22Rv1 (cell line): ENCODE data around the gene CCDC196.

ENCODE experiments used
- H3K27ac ChIP-seq: fragments of 450-650 bp; 2 replicates; pipeline ENCODE4 v1.5.1; 2017
- ZFX ChIP-seq: fragments of 450-650 bp; IDR thresholded peaks from 2 replicates; pipeline ENCODE4 v1.6.1; 2017; ENCODE audit warnings: antibody characterized with exemption, borderline replicate concordance
- TF ChIP-seq, protein P1 (sequence below): fragments of 450-650 bp; IDR thresholded peaks from 2 replicates; pipeline ENCODE4 v1.5.1; 2017; ENCODE audit warnings: mild to moderate bottlenecking

CCDC196 gene

DNA sequence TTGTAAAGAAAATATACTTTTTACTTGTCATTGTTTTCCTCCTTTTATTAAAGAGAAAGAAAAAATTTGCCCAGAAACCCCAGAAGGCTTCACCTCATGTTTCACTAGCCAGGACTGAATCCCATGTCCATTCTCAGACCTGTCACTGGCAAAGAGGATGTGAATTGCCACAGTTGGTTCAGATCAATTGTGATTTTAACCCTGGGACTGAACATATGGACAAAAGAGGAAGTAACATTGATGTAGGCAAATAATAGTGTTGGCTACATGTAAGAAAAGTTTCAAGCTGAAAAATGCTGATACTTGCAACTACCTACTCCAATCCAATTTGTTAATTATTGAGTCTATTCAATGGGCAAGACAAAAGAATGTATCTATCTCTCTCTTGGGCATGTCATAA, 8.6 kb upstream of the CCDC196 start:
- no peak overlapping the region for H3K27ac ChIP-seq
- TF ChIP-seq ZFX, result no peak
- TF ChIP-seq, protein P1, sequence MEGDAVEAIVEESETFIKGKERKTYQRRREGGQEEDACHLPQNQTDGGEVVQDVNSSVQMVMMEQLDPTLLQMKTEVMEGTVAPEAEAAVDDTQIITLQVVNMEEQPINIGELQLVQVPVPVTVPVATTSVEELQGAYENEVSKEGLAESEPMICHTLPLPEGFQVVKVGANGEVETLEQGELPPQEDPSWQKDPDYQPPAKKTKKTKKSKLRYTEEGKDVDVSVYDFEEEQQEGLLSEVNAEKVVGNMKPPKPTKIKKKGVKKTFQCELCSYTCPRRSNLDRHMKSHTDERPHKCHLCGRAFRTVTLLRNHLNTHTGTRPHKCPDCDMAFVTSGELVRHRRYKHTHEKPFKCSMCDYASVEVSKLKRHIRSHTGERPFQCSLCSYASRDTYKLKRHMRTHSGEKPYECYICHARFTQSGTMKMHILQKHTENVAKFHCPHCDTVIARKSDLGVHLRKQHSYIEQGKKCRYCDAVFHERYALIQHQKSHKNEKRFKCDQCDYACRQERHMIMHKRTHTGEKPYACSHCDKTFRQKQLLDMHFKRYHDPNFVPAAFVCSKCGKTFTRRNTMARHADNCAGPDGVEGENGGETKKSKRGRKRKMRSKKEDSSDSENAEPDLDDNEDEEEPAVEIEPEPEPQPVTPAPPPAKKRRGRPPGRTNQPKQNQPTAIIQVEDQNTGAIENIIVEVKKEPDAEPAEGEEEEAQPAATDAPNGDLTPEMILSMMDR, result no peak

DNA sequence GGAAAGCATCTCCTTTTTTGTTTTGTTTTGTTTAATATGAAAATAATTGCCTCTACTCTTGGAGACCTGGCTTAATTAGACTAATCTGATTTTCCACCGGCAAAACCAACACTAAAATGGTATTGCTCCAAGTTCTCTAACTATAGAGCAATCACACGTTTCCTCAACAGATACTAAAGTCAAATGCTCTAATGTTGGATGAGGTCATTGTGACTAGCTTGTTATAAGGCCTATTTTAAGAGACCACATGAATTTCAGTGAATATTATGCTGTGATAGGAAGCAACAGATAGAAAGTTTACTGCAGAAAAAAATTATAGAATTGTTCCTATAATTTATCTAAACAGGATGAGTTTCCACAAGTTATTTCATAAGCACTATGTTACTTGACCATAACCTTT, 3.3 kb upstream of the CCDC196 start:
- TF ChIP-seq, protein P1, result no peak
- TF ChIP-seq ZFX, result no peak

DNA sequence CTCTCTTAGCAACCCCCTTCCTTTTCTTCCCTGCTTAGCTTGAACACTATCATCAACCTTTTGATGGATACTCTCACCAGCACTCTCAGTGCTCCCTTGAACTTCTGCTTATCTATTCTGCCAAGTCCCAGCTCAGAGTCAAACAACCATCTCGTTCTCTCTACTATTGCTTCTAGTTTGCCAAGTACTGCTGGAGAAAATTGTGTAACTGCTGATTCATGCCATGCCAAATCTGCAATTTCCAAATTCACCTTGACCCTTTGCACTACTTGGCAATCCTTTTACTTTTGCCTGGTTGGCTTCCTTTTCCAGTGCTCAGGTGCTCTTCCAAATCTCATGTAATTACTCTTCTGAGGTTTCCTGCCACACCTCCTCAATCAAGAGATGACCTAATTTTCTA, 2.8 kb upstream of the CCDC196 start:
- H3K27ac ChIP-seq, result no peak overlapping the region
- TF ChIP-seq, protein P1, result no peak
- no peak for TF ChIP-seq ZFX

More for the DNA sequence above, 3.3 kb upstream of the CCDC196 start:
- H3K27ac ChIP-seq, result no peak overlapping the region

DNA sequence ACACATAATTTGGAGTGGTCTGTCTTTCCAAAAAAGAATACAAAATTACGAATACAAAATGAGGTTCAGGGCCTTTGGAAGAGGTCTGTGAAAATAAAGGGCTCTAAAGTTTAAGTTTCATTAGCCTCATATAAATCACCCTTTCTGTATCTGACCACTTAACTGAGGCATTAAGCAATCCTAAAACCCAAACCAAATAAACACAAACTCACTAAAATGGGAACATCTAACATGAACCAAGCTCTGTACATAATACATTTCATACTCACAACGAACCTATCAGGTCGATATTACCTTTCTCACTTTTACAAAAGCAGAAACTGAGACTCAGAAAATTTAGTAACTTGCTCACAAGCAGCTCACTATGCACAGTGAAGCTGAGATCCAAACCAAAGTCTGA, 1.1 kb upstream of the CCDC196 start:
- TF ChIP-seq, protein P1, result no peak
- no peak for TF ChIP-seq ZFX
- no peak overlapping the region for H3K27ac ChIP-seq

DNA sequence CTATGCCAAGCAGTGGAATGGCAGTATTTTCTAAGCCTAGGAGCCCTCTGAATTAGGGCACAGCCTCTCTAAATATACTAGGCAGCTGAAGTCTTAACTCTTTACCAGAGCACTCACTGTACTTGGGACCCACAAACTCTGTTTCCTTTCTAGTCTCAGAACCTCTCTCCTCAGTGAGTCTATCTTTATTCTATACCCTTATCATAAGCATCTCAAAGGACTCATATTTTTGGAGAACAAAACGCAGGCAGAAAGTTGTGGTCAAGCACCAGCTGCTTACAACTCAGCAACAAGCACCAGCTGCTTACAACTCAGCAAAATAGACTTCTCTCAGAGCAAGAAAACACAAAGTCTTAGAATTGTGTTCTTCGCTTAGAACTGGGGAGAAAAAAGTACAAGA, 993 bp downstream of the CCDC196 start:
- no peak for TF ChIP-seq ZFX
- TF ChIP-seq, protein P1, result no peak
- no peak overlapping the region for H3K27ac ChIP-seq

DNA sequence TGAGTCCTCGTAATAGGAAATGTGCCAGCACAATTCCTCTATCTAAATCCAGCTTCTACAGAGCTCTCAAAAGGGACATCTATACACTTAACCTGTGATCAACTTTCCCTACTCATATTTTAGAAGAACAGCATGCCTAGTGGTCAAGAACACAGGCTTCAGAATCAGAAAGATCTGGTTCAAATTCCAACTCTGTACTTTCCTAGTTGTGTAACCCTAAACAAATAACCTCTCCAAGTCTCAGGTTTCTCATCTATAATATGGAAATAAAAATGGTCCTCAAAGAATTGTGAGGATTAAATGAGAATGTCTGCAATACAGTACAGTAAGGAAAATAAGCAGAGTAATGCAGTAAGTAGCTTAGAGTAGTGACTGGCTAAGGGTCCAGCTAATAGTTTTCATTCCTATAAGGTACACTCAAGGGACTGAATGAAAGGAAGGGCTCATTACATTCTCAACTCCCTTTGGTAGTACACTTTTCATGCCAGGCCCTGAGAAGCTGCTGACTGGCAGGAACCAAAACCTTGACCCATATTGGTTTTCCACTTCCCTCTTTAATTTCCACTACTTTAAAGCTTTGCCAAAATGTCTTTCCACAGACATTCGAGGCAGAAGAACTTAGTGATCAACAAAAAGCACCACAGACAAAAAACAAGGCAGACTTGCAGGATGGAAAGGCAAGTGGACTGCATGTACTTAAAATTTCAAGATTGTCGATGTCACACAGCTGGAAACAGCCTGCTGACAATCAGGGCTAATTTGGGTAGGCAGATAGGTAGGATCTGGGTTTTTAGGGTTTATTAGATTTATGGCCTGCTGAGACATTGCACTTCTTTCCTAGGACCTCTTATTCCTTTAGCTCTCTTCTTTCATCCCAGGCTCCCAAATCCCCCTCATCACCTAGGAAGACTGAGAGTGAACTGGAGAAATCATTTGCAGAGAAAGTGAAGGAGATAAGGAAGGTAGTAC, 4.3 kb downstream of the CCDC196 start:
- no peak for TF ChIP-seq ZFX
- TF ChIP-seq, protein P1, result no peak
- H3K27ac ChIP-seq, result no peak overlapping the region

DNA sequence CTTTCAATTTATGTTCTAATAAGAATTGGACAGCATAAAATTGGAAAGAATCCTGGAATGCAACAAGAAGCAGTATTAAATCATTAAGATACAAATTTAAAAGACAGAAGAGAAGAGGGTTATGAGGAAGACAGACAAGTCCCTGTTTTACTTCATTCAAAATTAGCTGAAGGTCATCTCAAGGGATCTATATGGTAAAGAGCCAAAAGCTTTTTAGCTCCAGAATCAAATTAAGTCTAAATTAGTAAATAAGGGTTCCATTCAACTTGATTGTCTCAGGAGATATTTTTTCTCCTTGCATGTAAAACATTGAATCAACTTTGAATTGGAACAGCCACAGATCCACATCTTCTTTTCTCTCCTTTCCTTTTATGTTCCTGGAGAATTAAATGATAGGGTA, 7.6 kb downstream of the CCDC196 start:
- no peak overlapping the region for H3K27ac ChIP-seq

More for the DNA sequence above, 7.6 kb downstream of the CCDC196 start:
- TF ChIP-seq ZFX, result no peak
- TF ChIP-seq, protein P1, result no peak
